T-cell (primary cell): ENCODE data around the gene ATPAF1. TPM values are rescaled to one million over a fixed set of nuclear protein-coding genes. Genes with fewer than 3 reads are reported as not detected.

Experiments used
- ATAC-seq, 4 experiments: fragments of 200-7000 bp in 3 of 4; fragments of 150-1000 bp in 1 of 4; cut with Tn5 transposase; replicated peaks in 1 of 4; 1 replicate in 3 of 4; 2 replicates in 1 of 4; pipeline ENCODE4 v1.10.0; 2021; ENCODE audit warnings: moderate library complexity in 3 of 4, mild to moderate bottlenecking in 2 of 4, moderate number of reproducible peaks in 1 of 4
- CTCF ChIA-PET, 2 donors: fragments of 300-600 bp; sonication (Branson Sonifier 250); formaldehyde crosslinking; loops; one replicate each; lab custom pipeline; 2022; ENCODE audit warnings: antibody characterized with exemption in 2 of 2; lab: Charles Lee
- POLR2A ChIA-PET, 2 donors: fragments of 300-600 bp; sonication (Branson Sonifier 250); formaldehyde crosslinking; loops; one replicate each; lab custom pipeline; 2022; ENCODE audit warnings: antibody characterized with exemption in 2 of 2; lab: Charles Lee
- DNase-seq, 35 experiments: peaks; one replicate each; pipeline versions ENCODE4 v3.0.0 to v3.0.0-alpha.2; 2013 to 2023
- H3K27ac ChIP-seq: one replicate; pipeline ENCODE4 v1.5.1; 2013; ENCODE audit warnings: low read length
- H3K27me3 ChIP-seq, 2 experiments: replicated peaks in 1 of 2; 1 replicate in 1 of 2; 2 replicates in 1 of 2; pipeline versions ENCODE4 v1.6.1 to v1.7.0; 2013; ENCODE audit warnings: low read length in 1 of 2, mixed read lengths in 1 of 2; ENCODE audit not compliant: control insufficient read depth in 2 of 2, insufficient read depth in 2 of 2; ENCODE audit errors: extremely low read depth in 1 of 2
- H3K36me3 ChIP-seq, 2 donors: 1 replicate in 1 of 2; 2 replicates in 1 of 2; pipeline versions ENCODE4 v1.6.1 to v1.7.0; 2013; ENCODE audit warnings: low read length in 1 of 2; ENCODE audit not compliant: control insufficient read depth in 2 of 2, insufficient read depth in 1 of 2; ENCODE audit errors: extremely low read depth in 1 of 2
- H3K4me1 ChIP-seq, 2 experiments: 1 replicate in 1 of 2; 2 replicates in 1 of 2; pipeline versions ENCODE4 v1.6.1 to v1.7.0; 2013; ENCODE audit warnings: low read length in 2 of 2, mixed read lengths in 1 of 2; ENCODE audit not compliant: insufficient read depth in 2 of 2, control insufficient read depth in 1 of 2; ENCODE audit errors: extremely low read depth in 1 of 2
- H3K4me3 ChIP-seq, 2 donors: 1 replicate in 1 of 2; 2 replicates in 1 of 2; pipeline versions ENCODE4 v1.5.1 to v1.7.0; 2013; ENCODE audit warnings: mild to moderate bottlenecking in 2 of 2, low read length in 1 of 2, moderate library complexity in 1 of 2; ENCODE audit not compliant: control insufficient read depth in 1 of 2; ENCODE audit errors: extremely low read depth in 1 of 2
- H3K9me3 ChIP-seq: 2 replicates; pipeline ENCODE4 v1.7.0; 2013
- H3K27ac Mint-ChIP-seq, 2 donors: one replicate each; pipeline ENCODE4 v1.8.0; 2020 to 2021; ENCODE audit warnings: mild to moderate bottlenecking in 2 of 2, mixed read lengths in 2 of 2
- H3K27me3 Mint-ChIP-seq, 2 donors: one replicate each; pipeline ENCODE4 v1.8.0; 2021 to 2022; ENCODE audit warnings: mixed read lengths in 2 of 2
- H3K36me3 Mint-ChIP-seq: one replicate; pipeline ENCODE4 v1.8.0; 2021; ENCODE audit warnings: mixed read lengths
- H3K4me1 Mint-ChIP-seq, 3 donors: one replicate each; pipeline ENCODE4 v1.8.0; 2020 to 2022; ENCODE audit warnings: mixed read lengths in 3 of 3, mild to moderate bottlenecking in 1 of 3
- H3K4me3 Mint-ChIP-seq, 3 donors: one replicate each; pipeline ENCODE4 v1.8.0; 2020 to 2022; ENCODE audit warnings: mild to moderate bottlenecking in 3 of 3, mixed read lengths in 3 of 3, moderate library complexity in 3 of 3
- H3K9me3 Mint-ChIP-seq, 3 donors: one replicate each; pipeline ENCODE4 v1.8.0; 2020 to 2022; ENCODE audit warnings: mixed read lengths in 3 of 3
- WGBS: methylation state at CpG from one replicate; pipeline ENCODE4 v1.1.5; 2013; ENCODE audit warnings: missing lambda C conversion rate; ENCODE audit not compliant: insufficient coverage; 5-methylcytosine and 5-hydroxymethylcytosine counted together
- total RNA-seq, 35 experiments: library from RNA in 6 of 35; stranded (reverse) in 6 of 35; fragments of 120-200 nt in 1 of 35; gene quantifications; one replicate each; pipeline versions ENCODE4 v1.2.1 to v1.2.4 and lab custom pipeline; 2013 to 2026

Gene ATPAF1
- total RNA-seq, 5 donors from 2014 or later (not counting 1 experiment from before 2014, with no cell fraction given) = 22.0 to 31.2 (median 26.0) TPM

GRCh38 chr1:46623743-46624644 lies 44.2 kb downstream of the ATPAF1 start:
- no peaks in the 10 kb centered on the region for H3K4me1 Mint-ChIP-seq
- ChIA-PET CTCF (interaction anchor here in 1 of 2 donors (0.8 kb wide), 1 partner anchor 8 kb away, joined by 3 read pairs; no protein-coding TSS in a partner anchor), POLR2A (no interaction called here)
- no peak overlapping the region for H3K4me3 Mint-ChIP-seq
- Histone ChIP-seq H3K4me3 (no peak overlapping the region), H3K4me1 (no peaks in the 10 kb centered on the region), H3K9me3 (no peaks in the 10 kb centered on the region), H3K27me3 (no peaks in the 10 kb centered on the region), H3K27ac (no peak overlapping the region), H3K36me3 (no peaks in the 10 kb centered on the region)
- ATAC-seq (no peak), DNase-seq (no peak)
- no peaks in the 10 kb centered on the region for H3K9me3 Mint-ChIP-seq
- peaks cover 3% of the 10 kb centered on the region for H3K36me3 Mint-ChIP-seq
- H3K27me3 Mint-ChIP-seq = no peaks in the 10 kb centered on the region
- WGBS = 90% methylated on average over 2 of the region's 4 CpGs
- no peak overlapping the region for H3K27ac Mint-ChIP-seq

DNA sequence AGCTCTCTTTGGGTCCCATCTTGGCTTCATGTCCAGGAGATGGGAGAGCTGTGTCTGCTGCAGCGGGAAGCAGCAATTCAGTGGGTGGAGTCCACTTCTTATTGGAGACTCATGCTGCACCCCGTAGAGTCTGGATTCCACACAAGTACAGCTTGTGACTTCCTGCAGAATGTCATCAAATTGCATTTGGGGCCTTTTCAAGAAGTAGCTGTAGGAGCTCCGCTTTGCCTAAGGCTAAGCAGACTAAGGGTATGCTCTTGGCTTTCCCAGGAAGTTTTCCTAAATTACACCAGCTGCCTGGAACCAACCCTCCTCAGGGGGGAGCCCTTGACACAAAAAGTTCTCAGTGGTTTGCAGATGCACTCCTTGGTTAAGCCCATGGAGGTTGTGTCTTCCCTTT lies 45.8 kb downstream of the ATPAF1 start:
- Histone ChIP-seq H3K4me1 (peaks cover 0 to 2% of the 10 kb centered on the region in 2 experiments), H3K27me3 (no peaks in the 10 kb centered on the region), H3K36me3 (no peaks in the 10 kb centered on the region), H3K9me3 (no peaks in the 10 kb centered on the region), H3K27ac (no peak overlapping the region), H3K4me3 (no peak overlapping the region)
- Mint-ChIP-seq H3K9me3 (no peaks in the 10 kb centered on the region), H3K36me3 (no peaks in the 10 kb centered on the region), H3K27ac (no peak overlapping the region), H3K27me3 (no peaks in the 10 kb centered on the region), H3K4me3 (no peak overlapping the region), H3K4me1 (peaks cover 0 to 7% (median 4%) of the 10 kb centered on the region in 3 donors)
- ATAC-seq (no peak), DNase-seq (no peak)
- CTCF ChIA-PET = interaction anchor here in 1 of 2 donors (0.5 kb wide), 1 partner anchor 44 kb away, joined by 3 read pairs; no protein-coding TSS in a partner anchor
- WGBS = 87% methylated on average over 3 of the region's 3 CpGs
- POLR2A ChIA-PET = no interaction called here

- no peak overlapping the region for H3K27ac Mint-ChIP-seq
- no peaks in the 10 kb centered on the region for H3K9me3 Mint-ChIP-seq
- Histone ChIP-seq H3K27ac (no peak overlapping the region), H3K4me3 (no peak overlapping the region), H3K27me3 (no peaks in the 10 kb centered on the region), H3K36me3 (no peaks in the 10 kb centered on the region), H3K9me3 (no peaks in the 10 kb centered on the region), H3K4me1 (peaks cover 0 to 6% of the 10 kb centered on the region in 2 experiments)
- H3K27me3 Mint-ChIP-seq = no peaks in the 10 kb centered on the region
- H3K4me3 Mint-ChIP-seq = no peak overlapping the region
- H3K36me3 Mint-ChIP-seq = no peaks in the 10 kb centered on the region
- WGBS = 100% methylated on average over 1 of the region's 7 CpGs
- ATAC-seq = no peak
- ChIA-PET CTCF (no interaction called here), POLR2A (no interaction called here)
- H3K4me1 Mint-ChIP-seq = peaks cover 4 to 11% (median 8%) of the 10 kb centered on the region in 3 donors
- no peak for DNase-seq
These were observed 46.2 kb downstream of the ATPAF1 start for GRCh38 chr1:46621930-46622329.

- POLR2A ChIA-PET = no interaction called here
These were observed 48.4 kb downstream of the ATPAF1 start for GRCh38 chr1:46619656-46620258.

GRCh38 chr1:46618754-46619415 lies 49.3 kb downstream of the ATPAF1 start:
- Histone ChIP-seq H3K36me3 (no peaks in the 10 kb centered on the region), H3K9me3 (no peaks in the 10 kb centered on the region), H3K4me1 (peaks cover 18 to 32% of the 10 kb centered on the region in 2 experiments), H3K27ac (no peak overlapping the region), H3K27me3 (no peaks in the 10 kb centered on the region), H3K4me3 (no peak overlapping the region)
- no CpG with 5 or more reads among the region's 4 CpGs for WGBS
- peak overlapping the region in 1 of 2 donors; percentile 2 for H3K27ac Mint-ChIP-seq
- H3K4me3 Mint-ChIP-seq = no peak overlapping the region
- peaks cover 22 to 37% (median 33%) of the 10 kb centered on the region in 3 donors for H3K4me1 Mint-ChIP-seq
- no peaks in the 10 kb centered on the region for H3K9me3 Mint-ChIP-seq
- no peaks in the 10 kb centered on the region for H3K36me3 Mint-ChIP-seq
- POLR2A ChIA-PET = interaction anchor here in 1 of 2 donors (0.6 kb wide), 1 partner anchor 15 kb away, joined by 3 read pairs; the partner anchor contains the start of gene MKNK1
- ATAC-seq (no peak), DNase-seq (no peak)
- no peaks in the 10 kb centered on the region for H3K27me3 Mint-ChIP-seq
- CTCF ChIA-PET = no interaction called here

More at GRCh38 chr1:46619656-46620258, 48.4 kb downstream of the ATPAF1 start:
- H3K4me3 Mint-ChIP-seq = no peak overlapping the region
- no peak overlapping the region for H3K27ac Mint-ChIP-seq
- CTCF ChIA-PET = no interaction called here
- Histone ChIP-seq H3K4me3 (no peak overlapping the region), H3K27ac (no peak overlapping the region), H3K4me1 (peaks cover 10 to 24% of the 10 kb centered on the region in 2 experiments), H3K36me3 (no peaks in the 10 kb centered on the region), H3K9me3 (no peaks in the 10 kb centered on the region), H3K27me3 (no peaks in the 10 kb centered on the region)
- H3K4me1 Mint-ChIP-seq = peaks cover 21 to 28% (median 24%) of the 10 kb centered on the region in 3 donors
- 82% methylated on average over 4 of the region's 5 CpGs for WGBS
- ATAC-seq (no peak), DNase-seq (no peak)
- H3K27me3 Mint-ChIP-seq = no peaks in the 10 kb centered on the region
- no peaks in the 10 kb centered on the region for H3K36me3 Mint-ChIP-seq
- no peaks in the 10 kb centered on the region for H3K9me3 Mint-ChIP-seq

DNA sequence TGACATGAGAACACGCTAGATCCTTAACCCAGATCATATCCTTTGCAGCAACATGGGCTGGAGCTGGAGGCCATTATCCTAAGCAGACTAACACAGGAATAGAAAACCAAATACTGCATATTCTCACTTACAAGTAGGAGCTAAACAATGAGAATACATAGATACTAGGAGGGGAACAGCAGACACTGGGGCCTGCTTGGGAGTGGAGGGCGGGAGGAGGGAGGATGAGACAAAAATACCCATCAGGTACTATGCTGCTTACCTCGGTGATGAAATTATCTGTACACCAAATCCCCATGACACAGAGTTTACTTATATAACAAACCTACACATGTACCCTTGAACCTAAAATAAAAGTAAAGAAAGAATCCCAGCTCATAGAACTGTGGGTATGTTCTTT lies 50.3 kb downstream of the ATPAF1 start:
- H3K4me3 ChIP-seq = no peak overlapping the region
- no peaks in the 10 kb centered on the region for H3K27me3 ChIP-seq
- no peaks in the 10 kb centered on the region for H3K9me3 ChIP-seq
- Mint-ChIP-seq H3K4me1 (peaks cover 32 to 47% (median 43%) of the 10 kb centered on the region in 3 donors), H3K9me3 (no peaks in the 10 kb centered on the region), H3K27me3 (no peaks in the 10 kb centered on the region), H3K27ac (peak overlapping the region; percentile 64 to 89), H3K36me3 (peaks cover 3% of the 10 kb centered on the region), H3K4me3 (peak overlapping the region; percentile 91 to 93 (median 92))
- ChIA-PET CTCF (interaction anchor here in 1 of 2 donors (0.5 to 1.7 kb wide), 3 partner anchors 11 to 174 kb away, joined by 3 to 7 read pairs (median 6); partner anchors contain the start of gene MKNK1), POLR2A (no interaction called here)
- H3K4me1 ChIP-seq = peaks cover 18 to 43% of the 10 kb centered on the region in 2 experiments
- no peak overlapping the region for H3K27ac ChIP-seq
- DNase-seq = no peak
- no CpG with 5 or more reads among the region's 3 CpGs for WGBS
- peaks cover under 1 to 2% of the 10 kb centered on the region in 2 donors for H3K36me3 ChIP-seq
- no peak for ATAC-seq
